DND-41 (cell line): ENCODE results near the gene SYS1.

Experiments used
- CTCF ChIP-seq: IDR thresholded peaks from 2 replicates; pipeline ENCODE4 v1.5.1; 2012; ENCODE audit warnings: borderline replicate concordance, low read length, moderate library complexity, mild to moderate bottlenecking; ENCODE audit not compliant: poor library complexity, severe bottlenecking; ENCODE audit errors: extremely low read depth
- EZH2 ChIP-seq: IDR thresholded peaks from 3 replicates; pipeline ENCODE4 v1.6.1; 2012; ENCODE audit warnings: borderline replicate concordance, low read depth, mild to moderate bottlenecking, moderate library complexity, low read length, inconsistent platforms; ENCODE audit not compliant: severe bottlenecking

- TF ChIP-seq CTCF (no peak), EZH2 (no peak)
Observed at GRCh38 chr20:45394221-45395113, 31.5 kb downstream of the SYS1 start.
